Embryonic facial prominence (tissue), 1 donor: Measurements from ENCODE around the gene DNLZ.
"Not testable (repeated sequence)": the region's sequence is repeated elsewhere in the genome, so short reads cannot be mapped to it uniquely, and the experiment has no call there.

ENCODE experiments used
- DNase-seq: peaks from one replicate; pipeline ENCODE4 v3.0.0-alpha.2; 2016; ENCODE audit errors: extremely low spot score

DNLZ gene

GRCh38 chr9:136363106-136363948, at the start of gene DNLZ:
DNLZ (minus strand) TSS chr9:136363744; CDS start chr9:136363714, 30 bp downstream.
- peak; percentile 79 for DNase-seq

DNA sequence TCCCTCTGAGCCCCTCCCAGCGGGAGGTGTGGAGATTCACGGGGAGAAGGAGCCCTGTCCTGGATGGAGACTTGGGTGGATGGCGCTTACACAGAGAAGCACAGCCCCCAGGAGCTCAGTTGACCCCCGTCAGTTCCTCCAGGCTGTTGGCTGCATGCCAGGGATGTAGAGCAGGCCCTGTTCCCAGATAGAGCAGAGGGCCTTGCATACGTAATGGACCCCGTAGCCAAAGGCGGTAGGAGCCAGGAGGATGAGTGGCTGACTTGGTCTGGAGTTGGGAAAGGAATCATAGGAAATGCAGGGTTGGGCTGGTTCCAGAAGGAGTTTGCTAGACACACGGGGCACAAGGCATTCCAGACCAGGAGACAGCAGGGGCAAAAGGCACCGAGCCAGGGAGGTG, 49.4 kb upstream of the DNLZ start:
- DNase-seq: no peak

DNA sequence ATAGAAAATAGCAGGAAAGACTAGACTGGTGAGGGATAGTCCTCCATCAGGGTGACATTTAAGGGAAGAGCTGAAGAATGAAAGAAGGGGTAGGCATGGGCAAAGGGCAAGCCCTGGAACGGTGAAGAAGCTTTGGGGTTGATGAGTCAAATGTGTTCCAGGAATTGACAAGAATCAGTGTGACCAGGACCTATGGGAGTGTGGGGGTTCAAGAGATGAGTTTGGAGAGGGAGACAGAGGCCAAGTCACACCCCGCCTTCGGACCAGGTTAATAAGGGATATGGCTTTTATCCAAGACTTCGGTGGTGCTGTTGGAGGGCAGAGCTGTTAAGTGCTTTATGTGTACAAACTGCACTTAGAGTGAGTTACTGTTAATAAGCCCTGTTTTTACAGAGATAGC, 47.8 kb upstream of the DNLZ start:
- no peak for DNase-seq

DNA sequence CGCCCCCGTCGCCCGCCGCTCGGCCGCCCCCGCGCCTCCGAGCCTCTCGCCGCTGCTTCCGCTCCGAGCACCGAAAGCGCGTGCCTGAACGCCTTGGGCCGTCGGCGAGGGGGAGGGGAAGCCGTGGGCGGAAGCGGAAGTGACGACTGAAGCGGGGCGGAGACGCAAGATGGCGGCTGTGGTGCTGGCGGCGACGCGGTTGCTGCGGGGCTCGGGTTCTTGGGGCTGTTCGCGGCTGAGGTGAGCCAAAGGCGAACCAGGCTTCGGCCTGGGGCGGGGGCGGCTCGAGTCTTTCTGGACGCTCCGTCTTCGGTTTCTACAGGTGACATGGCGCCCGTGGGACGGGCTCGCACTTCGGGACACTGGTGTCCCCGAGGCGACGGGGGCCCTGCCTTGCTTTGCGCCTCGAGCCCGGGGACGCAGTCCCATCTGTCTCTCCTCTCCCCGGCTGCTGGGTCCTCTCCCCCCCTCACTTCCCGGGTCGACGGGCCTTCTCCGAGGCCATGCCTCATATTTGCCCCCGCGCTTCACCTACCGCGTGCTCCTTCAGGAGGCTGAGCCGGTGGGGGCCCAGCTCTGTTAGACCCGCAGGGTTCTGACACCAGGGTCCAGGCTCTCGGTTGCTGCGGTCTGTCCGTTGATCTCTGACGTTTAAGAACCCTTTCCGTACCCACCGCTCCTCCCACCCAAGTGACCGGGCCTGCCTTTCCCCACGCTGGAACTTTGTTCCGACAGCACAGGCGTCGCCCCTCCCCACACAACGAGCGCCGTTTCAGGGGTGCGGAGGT, 47.1 kb upstream of the DNLZ start, which contains the start of the genes ENTR1 and PMPCA:
ENTR1 (minus strand) TSS at position 115 of the 788 bp plus-strand sequence. CDS start 217 bp downstream, outside the sequence.
PMPCA (plus strand) TSS at position 159 of the 788 bp plus-strand sequence; CDS start at position 170, 11 bp downstream.
- peak; percentile 80 for DNase-seq

DNA sequence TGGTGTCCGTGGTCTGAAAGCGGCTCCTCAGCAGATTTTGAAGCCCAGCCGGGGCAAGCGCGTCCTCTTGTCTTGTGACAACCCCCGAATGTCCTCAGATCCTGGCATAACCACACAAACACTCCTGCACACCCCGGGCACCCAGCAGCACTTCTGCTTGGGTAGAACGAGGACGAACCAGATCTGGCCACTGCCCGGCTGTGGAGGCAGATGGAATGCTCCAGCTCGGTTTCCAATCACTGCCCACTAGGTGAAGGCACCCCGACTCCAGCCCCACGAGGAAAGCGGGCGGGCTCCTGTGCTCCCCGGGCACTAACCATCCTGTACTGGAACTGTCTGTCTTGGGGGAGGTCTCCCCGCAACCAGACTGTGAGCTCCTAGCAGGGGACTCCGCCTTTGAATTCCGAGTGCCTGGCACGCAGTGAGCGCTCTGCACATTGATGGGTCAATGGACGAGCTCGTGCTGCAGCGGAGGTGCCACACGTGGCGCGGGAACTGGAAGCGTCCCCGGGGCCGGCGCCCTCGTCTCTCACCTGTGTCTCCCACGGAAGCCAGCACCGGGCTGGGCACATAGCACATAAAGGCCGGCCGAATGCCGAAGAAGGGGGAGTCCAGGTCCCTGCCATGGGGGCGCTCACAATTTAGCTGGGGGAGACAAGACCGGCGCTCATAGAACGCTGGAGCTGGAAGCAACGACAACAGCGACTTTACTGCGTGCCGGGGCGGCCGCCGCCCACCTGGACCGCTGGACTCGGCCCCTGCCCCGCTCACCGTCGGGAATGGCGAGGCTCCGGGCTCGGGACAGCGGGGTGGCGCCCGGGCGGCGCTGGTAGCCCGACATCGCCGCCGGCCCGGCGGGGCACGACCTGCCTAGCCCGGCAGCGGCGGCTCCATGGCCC, 46.3 kb upstream of the DNLZ start:
- DNase-seq: no peak

GRCh38 chr9:136407911-136408310, 44.4 kb upstream of the DNLZ start:
- no peak for DNase-seq

- DNase-seq: not testable (repeated sequence)
These were observed 43.5 kb upstream of the DNLZ start for GRCh38 chr9:136407061-136407460.

DNA sequence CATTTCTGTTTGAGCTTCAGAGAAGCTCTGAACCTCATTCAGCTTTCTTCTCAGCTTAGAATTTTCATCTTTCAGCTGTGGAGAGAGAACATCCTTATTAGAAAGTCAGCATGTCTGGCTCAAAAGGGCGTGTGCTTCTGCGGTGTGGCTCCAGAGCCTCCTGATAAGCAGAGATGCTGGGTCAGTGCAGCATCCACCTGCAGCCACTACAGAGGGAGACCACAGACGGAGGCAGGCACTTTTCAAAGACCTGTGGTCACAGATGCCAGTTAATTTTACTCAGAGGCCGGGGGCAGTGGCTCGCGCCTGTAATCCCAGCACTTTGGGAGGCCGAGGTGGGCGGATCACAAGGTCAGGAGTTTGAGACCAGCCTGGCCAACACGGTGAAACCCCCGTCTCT, 42.4 kb upstream of the DNLZ start:
- not testable (repeated sequence) for DNase-seq

DNA sequence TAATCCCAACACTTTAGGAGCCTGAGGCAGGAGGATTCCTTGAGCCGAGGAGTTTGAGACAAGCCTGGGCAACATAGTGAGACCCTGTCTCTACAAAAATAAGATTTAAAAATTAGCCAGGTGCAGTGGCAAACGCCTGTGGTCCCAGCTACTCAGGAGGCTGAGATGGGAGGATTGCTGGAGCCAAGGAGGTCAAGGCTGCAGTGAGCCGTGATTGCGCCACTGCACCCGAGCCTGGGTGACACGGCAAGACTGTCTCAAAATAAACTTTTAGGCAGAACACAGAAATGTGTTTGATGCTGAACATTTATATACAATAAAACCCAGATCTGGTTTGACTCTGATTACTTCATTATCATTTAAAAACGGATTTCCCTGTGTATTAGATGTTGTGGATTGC, 41.9 kb upstream of the DNLZ start:
- no peak for DNase-seq

DNA sequence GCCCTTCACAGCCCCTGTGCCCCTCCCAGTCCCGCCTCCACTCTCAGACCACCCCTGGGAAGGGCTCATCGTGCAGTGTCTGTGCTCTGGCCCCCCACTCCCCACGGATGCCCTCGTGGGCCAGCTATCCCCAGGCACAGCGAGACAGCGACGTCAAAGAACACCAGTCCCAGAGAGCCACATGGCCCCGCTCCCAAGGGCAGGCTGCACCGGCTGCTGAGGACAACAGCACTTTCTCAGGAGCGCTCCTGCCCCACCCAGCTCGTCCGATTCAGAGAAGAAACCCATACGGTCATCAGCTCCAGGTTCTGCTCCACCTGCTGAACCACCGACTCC, 41.2 kb upstream of the DNLZ start:
- no peak for DNase-seq

- DNase-seq: no peak
These were observed 40.6 kb upstream of the DNLZ start for GRCh38 chr9:136403915-136404800.

- DNase-seq: no peak
These were observed 40.0 kb upstream of the DNLZ start for GRCh38 chr9:136403538-136403914.

- DNase-seq: no peak
These were observed 38.5 kb upstream of the DNLZ start for GRCh38 chr9:136402067-136402466.

DNA sequence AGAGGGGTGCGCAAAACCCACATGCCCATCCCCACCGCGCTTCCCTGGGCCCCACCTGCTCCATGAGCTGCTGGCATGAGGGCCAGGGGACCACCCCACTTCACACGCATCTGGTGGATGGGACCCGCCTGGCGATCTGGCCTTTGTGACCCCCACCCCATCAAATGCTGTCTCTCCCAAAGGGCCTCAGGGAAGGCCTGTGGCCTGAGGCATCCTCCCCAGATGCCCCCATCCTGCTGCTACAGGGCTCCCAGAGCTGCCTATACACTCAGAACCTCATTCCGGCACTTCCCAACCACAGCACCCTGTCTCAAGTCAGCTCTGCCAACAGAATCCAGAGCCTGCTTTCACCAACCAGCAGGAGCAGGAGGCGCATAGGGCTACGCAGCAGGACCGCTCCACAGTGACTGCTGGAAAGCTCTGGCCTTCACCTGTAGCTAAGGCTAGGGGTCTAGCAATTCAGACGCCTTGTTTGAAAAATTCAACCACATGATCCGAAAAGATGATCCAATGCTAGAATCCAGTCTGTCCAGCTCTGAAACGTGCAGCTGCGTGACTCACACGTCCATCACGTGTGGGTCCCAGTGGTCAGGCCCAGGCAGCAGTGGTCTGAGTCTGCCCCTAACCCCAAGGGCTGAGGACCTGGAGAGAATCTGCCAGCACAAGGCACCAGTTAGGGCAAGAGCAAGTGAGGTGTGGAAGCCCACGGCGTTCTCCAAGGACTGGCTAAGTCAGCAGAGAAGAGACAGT, 37.8 kb upstream of the DNLZ start:
- DNase-seq: no peak

- DNase-seq: peak; percentile 76
These were observed 36.7 kb upstream of the DNLZ start, which contains the start of gene SNAPC4 for GRCh38 chr9:136400038-136400834. SNAPC4 (minus strand) TSS chr9:136400170; CDS start chr9:136398428, 1,742 bp downstream.

- no peak for DNase-seq
These were observed 35.9 kb upstream of the DNLZ start for GRCh38 chr9:136399176-136400037.

- no peak for DNase-seq
These were observed 34.7 kb upstream of the DNLZ start for GRCh38 chr9:136398286-136398685.

- no peak for DNase-seq
These were observed 34.1 kb upstream of the DNLZ start for GRCh38 chr9:136397643-136398042.
